Thyroid gland (tissue), 4 donors: Measurements from ENCODE around the gene DAPK3.

Experiments
- CTCF ChIP-seq, 6 experiments: fragments of 200-600 bp in 3 of 6; fragments of 450-650 bp in 3 of 6; sonication (generic) in 3 of 6; IDR thresholded peaks; one replicate each; pipeline ENCODE4 v1.5.1; 2016 to 2019; ENCODE audit warnings: antibody characterized with exemption in 6 of 6, mild to moderate bottlenecking in 2 of 6, inconsistent platforms in 1 of 6, moderate library complexity in 1 of 6
- POLR2A ChIP-seq, 2 donors: fragments of 450-650 bp; IDR thresholded peaks; one replicate each; pipeline ENCODE4 v1.6.1; 2017; ENCODE audit warnings: antibody characterized with exemption in 2 of 2, mild to moderate bottlenecking in 2 of 2, moderate library complexity in 1 of 2

GRCh38 chr19:3964256-3965194 is 6.4 kb downstream of the DAPK3 start:
- TF ChIP-seq CTCF (IDR thresholded peaks at IDR 0.05) (no peak), POLR2A (IDR thresholded peaks at IDR 0.05) (no peak)
